NCI-H146 treated with DMSO at 0.1 percent for 48 hours (cell line): Measurements from ENCODE around the gene COA8.

Experiments
- DNase-seq: peaks from one replicate; lab custom pipeline; 2025; ENCODE audit not compliant: unreplicated experiment; lab: John Stamatoyannopoulos, UW

Gene COA8

GRCh38 chr14:103535891-103536565 is 26.7 kb upstream of the COA8 start:
- DNase-seq: no peak

DNA sequence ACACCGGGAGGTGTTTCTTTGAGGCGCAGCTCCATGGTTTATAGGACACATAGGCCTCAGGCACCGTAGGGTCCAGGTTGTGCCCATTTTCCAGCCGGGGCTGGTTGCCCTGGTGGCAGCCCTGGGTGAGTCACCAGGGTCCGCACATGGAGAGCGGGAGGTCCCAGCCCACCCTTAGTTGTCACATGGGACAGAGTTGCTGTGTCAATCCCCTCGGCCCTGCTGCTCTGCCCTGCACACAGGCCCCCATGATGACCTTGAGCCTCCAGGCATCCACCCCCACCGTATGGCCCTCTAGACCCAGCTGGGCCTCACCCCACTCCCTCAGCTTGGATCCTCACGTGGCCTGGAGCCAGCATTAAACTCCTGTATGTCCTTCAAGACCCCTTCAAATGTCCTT is 26.1 kb upstream of the COA8 start:
- DNase-seq: no peak

DNA sequence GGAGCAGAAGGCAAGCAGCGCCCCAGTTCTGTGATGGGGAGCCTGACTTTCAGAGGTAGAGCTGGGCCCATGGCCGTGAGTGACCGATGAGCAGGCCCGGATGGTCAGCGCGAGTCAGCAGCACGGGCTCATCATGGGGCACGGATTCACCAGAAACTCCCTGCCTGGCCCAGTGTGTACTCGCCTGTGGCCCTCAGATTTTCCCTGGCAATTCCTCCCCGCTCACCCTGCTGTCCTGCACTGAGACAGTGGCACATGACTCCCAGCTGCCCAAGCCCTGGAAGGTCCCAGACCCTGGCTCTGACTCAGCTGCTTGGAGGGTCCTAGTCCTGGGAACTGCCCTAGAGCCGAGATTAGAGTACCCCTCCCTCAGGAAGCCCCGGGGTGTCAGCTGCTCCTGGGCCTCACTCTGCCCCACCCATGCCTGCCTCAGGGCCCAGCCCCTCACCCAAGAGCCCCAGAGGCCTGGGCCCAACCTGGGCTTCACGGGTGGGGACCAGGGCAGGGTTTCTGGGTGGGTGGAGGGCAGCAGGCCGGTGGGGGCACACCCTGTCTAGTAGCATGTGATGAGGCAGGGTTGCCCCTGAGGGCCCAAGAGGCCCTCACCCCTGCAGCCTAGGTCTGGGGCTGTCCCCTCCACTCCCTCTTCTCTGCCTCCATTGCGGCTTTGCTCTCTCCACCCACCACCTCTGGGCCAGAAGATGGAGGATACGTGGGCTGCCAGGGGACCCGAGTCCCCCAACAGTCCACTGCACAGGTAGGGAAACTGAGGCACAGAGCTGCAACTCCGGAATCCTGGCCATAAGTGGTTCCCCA is 25.4 kb upstream of the COA8 start:
- no peak for DNase-seq

- no peak for DNase-seq
Observed at GRCh38 chr14:103538291-103539055, 24.3 kb upstream of the COA8 start.

- DNase-seq: no peak
Observed at GRCh38 chr14:103539056-103539825, 23.5 kb upstream of the COA8 start.

DNA sequence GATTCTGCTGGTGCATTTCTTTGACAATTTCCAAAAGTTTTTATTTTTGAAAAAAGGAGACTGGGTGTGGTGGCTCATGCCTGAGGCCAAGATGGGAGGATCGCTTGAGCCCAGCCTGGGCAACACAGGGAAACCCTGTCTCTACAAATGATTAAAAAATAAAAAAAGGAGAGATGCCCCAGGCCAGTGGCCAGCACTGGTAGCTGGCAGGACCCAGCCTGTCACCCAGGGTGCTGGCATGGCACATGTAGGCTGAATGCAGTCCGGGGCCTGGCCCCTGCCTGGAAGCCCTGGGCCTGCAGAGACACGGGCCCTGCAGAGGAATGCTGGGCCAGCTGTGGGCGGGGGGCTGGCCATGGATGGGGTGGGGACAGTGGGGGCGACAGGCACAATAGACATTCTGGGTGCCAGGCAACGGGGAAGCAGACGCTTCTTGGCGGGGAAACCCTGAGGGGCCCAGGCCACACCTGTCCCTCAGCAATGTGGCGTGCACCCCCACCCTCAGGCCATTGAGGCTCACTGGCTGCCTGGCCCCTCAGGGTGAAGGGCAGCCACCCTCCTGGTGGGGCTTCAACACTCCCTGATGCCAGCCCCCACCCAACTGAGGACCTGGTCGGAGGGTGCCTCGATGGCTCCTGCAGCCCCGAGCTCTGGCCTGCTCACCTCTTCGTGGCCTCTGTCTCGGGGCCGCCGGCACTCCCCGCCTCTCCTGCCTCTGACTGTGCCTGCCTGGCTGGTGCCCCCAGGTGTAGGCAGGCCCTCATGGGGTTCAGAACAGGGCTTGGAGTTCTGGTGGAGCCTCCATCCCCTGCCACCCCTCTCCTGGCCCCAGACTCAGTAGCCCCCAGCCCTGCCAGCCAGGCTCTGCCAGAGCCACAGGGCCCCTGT is 21.7 kb upstream of the COA8 start:
- no peak for DNase-seq

- no peak for DNase-seq
Observed at GRCh38 chr14:103541709-103542604, 20.8 kb upstream of the COA8 start.

DNA sequence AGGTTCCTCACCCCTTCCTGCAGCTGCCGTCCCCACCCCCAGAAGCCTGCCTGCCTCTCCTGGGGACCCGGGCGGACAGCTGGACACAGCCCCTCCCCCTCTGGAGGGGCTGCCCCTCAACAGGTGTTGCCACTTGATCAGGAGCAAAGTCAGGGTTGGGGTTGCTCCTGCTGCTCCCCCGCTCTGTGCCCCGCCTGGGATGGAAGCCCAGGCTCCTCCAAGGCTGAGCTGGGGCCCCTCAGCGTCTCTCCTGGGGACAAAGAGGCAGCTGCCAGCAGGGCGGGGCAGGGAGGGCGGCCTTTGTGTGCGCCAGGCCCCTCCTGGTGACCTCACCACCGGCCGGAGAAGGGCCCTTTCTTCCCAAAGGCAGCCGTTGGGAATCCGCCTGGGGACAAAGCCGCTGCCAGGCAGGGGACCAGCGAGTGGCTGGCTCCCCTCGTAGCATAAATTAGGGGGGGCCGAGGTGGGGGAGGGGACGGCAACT is 20.1 kb upstream of the COA8 start:
- peak; percentile 96 for DNase-seq

GRCh38 chr14:103543140-103543539 is 19.6 kb upstream of the COA8 start:
- DNase-seq: peak; percentile 53

DNA sequence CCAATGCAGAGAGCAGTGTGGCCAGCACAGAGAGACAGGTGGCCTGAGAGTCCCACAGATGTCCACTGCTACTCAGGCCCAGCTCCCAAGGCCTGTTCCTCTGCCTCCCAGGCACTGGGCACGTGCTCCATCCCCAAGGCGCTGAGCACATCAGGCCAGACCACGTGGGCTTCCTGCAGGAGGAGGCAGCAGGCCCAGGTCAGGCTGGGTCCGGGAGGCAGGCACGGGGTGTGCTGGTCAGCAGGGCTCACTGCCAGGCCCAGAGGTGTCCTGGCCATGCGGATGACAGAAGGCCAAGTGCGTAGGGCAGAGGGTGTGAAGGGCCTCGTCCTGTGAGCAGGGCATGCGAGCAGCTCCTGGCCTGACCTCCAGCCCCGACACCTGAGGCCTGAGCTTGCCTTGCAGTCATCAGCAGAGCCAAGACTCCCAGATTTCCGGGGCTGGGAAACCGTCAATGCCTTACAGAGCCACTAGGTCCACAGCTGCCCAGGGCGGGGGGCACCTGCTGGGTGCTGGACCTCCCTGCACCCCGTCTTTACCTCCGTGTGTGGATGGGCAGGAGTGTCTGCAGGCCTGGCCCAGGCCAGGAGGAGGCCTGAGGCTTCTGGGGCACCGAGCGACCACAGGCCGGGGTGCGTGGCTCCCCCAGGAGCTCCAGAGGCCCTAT is 18.9 kb upstream of the COA8 start:
- no peak for DNase-seq

DNA sequence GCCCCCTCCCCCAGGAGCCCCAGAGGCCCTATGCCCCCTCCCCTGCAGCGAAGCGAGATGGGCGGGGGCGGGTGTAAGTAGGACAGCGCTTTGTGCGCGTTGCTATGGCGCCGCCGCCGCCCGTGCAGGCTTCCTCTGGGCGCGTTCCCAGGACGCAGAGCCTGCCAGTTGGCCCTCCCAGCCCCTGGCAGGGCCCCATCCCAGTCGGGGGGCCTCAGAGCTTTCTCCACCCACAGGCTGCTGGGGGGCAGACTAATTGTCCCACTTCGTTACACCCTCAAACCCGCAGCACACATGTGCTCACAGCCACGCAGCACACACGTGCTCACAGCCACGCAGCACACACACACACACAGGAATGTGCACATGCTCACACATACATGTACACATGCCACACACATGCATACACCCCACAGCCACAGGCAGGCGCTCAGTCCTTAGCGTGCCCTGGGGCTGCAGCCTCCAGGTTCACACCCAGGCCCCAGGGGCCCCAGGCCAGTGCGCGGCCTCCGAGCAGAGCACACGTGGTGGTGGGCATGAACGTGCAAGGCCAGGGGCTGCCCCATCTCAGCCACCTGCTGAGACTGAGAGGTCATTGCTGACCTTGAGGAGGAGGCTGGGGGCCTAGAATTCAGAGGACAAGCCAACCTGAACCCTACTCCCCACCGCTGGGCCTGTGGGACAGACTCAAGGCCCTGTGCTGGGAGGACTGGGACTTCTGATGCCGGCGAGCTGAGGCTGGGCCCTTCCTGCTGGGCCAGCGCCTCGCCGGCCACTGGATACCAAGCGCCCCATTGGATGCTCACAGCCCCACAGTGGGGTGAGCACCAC is 18.2 kb upstream of the COA8 start:
- DNase-seq: no peak

DNA sequence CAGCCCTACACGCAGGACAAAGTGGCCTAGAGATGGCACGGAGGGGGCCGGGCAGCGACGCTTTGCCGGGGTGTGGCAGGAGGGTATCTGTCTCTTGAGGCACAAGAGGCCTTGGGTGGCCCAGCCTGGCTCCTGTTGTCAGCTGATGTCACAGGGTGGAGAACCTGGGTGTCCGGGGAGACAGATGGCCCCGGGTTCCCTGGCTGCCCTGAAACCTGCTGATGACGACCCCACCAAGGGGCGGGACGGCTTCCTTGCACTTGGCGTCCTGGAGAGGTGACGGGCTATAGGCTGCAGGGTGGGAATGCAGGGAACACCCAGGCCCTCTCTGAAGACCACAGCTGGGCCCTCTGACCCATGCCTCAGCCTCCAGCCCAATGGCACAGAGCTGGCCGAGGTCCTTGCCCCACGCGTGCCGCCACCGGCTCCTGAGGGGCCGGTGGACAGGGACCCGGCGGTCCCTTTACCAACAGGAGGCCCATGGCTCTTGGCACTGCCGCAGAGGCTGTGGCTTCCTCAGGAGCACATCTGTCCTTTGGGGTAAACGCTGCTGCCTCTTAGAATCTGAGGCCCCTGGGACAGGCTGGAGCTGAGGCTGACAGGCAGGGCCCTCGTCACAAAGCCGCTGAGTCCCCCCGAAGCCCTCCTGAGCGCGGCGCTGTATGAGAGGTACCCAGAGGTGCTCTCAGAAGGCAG is 17.4 kb upstream of the COA8 start:
- DNase-seq: no peak

DNA sequence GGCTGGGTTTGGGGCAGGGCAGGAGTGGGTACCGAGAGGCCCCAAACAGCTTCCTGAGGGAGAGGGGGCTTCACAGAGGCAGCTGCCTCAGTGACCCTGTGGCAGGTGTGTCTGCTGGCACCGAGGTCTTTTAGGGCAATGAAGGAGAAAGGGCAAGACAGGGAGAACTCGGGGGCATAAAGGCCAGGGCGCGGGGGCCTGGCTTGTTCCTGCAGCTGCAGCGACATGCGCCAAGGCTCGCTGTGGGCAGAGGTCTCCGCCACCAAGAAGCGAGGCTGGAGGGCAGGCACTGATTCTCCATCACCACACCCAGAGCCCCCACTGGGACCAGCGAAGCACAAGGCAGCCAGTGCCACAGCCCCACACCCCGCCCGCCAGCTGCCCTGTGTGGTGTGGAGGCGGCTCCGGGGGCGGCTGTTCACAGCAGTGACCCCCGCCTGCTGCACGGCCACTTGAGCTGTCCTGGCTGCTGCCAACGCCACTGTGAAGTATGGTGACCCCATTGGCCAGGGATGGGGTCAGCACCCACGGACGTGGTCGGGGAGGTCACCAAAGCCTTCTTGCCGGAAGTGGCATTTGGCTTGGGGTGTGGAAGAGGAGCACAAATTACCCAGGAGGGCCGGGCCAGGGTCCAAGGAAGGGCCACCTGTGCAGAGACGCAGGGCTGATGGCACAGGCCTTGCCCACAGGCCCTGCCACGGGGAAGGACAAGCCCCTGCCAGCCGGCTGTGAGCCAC is 16.7 kb upstream of the COA8 start:
- no peak for DNase-seq

- peak; percentile 78 for DNase-seq
Observed at GRCh38 chr14:103546652-103547454, 15.9 kb upstream of the COA8 start.

GRCh38 chr14:103547455-103547940 is 15.3 kb upstream of the COA8 start:
- no peak for DNase-seq
